Epithelial cell of proximal tubule (primary cell): ENCODE measurements around the gene KCNK3. TPM values are rescaled to one million over a fixed set of nuclear protein-coding genes. Genes with fewer than 3 reads are reported as not detected.

Experiments used
- DNase-seq: peaks from one replicate; pipeline ENCODE4 v3.0.0-alpha.2; 2011; ENCODE audit warnings: low read depth
- H3K4me3 ChIP-seq: 2 replicates; pipeline ENCODE4 v1.5.1; 2011; ENCODE audit warnings: low read depth, mild to moderate bottlenecking, low read length
- CTCF ChIP-seq: conservative IDR thresholded peaks from 2 replicates; pipeline ENCODE4 v1.5.1; 2012; ENCODE audit warnings: low read depth, mild to moderate bottlenecking, low read length
- total RNA-seq: library from RNA; depleted of rRNA; stranded (reverse); fragments of >200 nt; gene quantifications from 2 replicates; pipeline ENCODE4 v1.2.3, GENCODE V29; 2015

Gene KCNK3
- total RNA-seq, 1 donor from 2014 or later: 5.1 TPM

DNA sequence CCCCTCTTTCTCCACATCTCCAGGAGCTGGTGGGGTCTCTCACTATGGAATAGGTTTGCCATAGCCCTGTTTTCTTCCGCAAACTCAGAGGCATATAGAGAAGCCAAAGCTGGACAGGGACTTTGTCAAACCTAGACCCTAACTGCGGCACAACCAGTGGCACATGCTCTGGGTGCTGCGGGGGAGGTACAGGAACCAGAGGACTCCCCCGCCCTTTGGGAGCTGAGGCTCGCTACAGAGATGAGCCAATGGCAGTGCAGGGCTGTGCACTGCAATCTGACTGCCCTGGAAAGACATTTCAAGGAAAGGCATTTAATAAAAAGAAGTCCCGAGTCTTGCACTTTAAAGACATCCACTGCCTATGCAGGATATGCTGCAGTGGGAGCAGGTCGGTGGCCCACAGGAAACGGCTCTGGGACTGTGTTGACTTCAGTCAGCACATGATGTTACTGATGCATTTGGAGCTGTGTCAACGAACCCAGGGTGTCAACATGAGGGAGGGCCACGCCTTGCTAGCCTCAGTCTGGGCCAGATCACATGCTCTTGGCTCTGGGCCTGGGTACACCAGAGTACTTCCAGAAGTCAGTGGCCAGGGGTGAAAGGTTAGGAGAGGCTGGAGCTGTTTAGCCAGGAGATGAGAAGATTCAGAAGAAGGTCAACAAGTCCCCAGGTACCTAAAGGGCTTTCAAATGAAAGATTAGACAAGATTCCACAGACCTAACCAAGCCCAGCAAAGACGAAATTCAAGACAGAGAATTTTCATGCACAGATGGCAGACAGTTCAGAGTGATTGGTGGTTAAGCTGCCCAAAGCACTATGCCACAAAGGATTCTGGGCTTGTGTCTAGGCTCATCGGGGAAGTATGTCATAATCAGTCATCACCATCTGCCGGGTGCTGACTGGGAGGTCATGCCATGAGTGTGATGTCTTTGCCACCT is 79.8 kb downstream of the KCNK3 start:
- DNase-seq: peak; percentile 76
- H3K4me3 ChIP-seq: no peak overlapping the region
- TF ChIP-seq CTCF: no peak

GRCh38 chr2:26776195-26776800 is 83.8 kb downstream of the KCNK3 start:
- TF ChIP-seq CTCF: no peak
- no peak for DNase-seq
- H3K4me3 ChIP-seq: no peak overlapping the region

DNA sequence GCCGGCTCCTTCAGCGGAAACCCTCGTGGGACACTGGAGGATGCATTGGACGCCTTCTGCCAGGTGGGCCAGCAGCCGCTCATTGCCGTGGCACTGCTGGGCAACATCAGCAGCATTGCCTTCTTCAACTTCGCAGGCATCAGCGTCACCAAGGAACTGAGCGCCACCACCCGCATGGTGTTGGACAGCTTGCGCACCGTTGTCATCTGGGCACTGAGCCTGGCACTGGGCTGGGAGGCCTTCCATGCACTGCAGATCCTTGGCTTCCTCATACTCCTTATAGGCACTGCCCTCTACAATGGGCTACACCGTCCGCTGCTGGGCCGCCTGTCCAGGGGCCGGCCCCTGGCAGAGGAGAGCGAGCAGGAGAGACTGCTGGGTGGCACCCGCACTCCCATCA is 85.6 kb downstream of the KCNK3 start:
- H3K4me3 ChIP-seq: no peak overlapping the region
- no peak for TF ChIP-seq CTCF
- no peak for DNase-seq

DNA sequence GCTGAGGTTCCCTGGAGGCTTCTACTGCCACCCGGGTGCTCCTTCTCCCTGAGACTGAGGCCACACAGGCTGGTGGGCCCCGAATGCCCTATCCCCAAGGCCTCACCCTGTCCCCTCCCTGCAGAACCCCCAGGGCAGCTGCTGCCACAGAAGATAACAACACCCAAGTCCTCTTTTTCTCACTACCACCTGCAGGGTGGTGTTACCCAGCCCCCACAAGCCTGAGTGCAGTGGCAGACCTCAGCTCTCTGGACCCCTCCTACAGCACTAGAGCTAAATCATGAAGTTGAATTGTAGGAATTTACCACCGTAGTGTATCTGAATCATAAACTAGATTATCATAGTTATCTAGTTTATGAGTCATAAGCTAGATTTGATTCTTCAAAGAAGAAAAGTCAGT is 86.0 kb downstream of the KCNK3 start:
- DNase-seq: no peak
- H3K4me3 ChIP-seq: no peak overlapping the region
- no peak for TF ChIP-seq CTCF

- no peak for TF ChIP-seq CTCF
- H3K4me3 ChIP-seq: no peak overlapping the region
- no peak for DNase-seq
These were observed 87.8 kb downstream of the KCNK3 start for GRCh38 chr2:26780203-26780760.

Other genes starting within 250 kb of the KCNK3 start
- gene OTOF, start 214.6 kb upstream of the KCNK3 start, total RNA-seq: not detected in 2 replicates
- gene CIB4, start 51.4 kb upstream of the KCNK3 start, total RNA-seq: not detected in 2 replicates
- gene SLC35F6, start 71.6 kb downstream of the KCNK3 start, total RNA-seq: 27.2 and 67.1 TPM in 2 replicates
- gene CENPA, start 93.3 kb downstream of the KCNK3 start, total RNA-seq: 24.4 and 33.7 TPM in 2 replicates
- gene DPYSL5, start 155.4 kb downstream of the KCNK3 start, total RNA-seq: under 0.01 and 0.63 TPM in 2 replicates